ENCODE data around the gene SERPINE1. TPM values are rescaled to one million over a fixed set of nuclear protein-coding genes. Genes with fewer than 3 reads are reported as not detected.

The SERPINE1 gene
- total and polyA plus RNA-seq, 2 of the 4 experiments (the other 2 are of a cell fraction), result 1,441 to 2,783 TPM

- TF ChIP-seq MXI1 (IDR thresholded peaks at IDR 0.05; ENCODE audit: borderline replicate concordance, low read depth, low read length), result no peak
- no peak for TF ChIP-seq RFX5 (IDR thresholded peaks at IDR 0.05; ENCODE audit: low read depth, low read length)
- peak; percentile 80 for TF ChIP-seq CEBPB (IDR thresholded peaks at IDR 0.05; ENCODE audit: low read depth, low read length)
- TF ChIP-seq FOS (IDR thresholded peaks at IDR 0.05; ENCODE audit: low read depth, low read length), result peak; percentile 90
These were observed 4.6 kb upstream of the SERPINE1 start (continued) for GRCh38 chr7:101121991-101122932.

All from IMR-90 (cell line).